GM23338 (cell line): ENCODE measurements around the gene SYNDIG1L. TPM values are rescaled to one million over a fixed set of nuclear protein-coding genes. Genes with fewer than 3 reads are reported as not detected.

ENCODE experiments used
- ATAC-seq: fragments of 200-7000 bp; cut with Tn5 transposase; 3 replicates; pipeline ENCODE4 v1.9.1; 2020
- DNase-seq: peaks from one replicate; pipeline ENCODE4 v3.0.0-alpha.2; 2015; ENCODE audit warnings: low spot score
- H2AFZ ChIP-seq: fragments of 200-600 bp; sonication (generic); 2 replicates; pipeline ENCODE4 v1.8.0; 2016; ENCODE audit warnings: antibody characterized with exemption, mild to moderate bottlenecking, moderate library complexity
- H3F3A ChIP-seq: fragments of 200-600 bp; sonication (generic); replicated peaks from 2 replicates; pipeline ENCODE4 v1.8.0; 2017; ENCODE audit warnings: antibody characterized with exemption, mixed run types, low read depth
- H3K27ac ChIP-seq: fragments of 200-600 bp; sonication (generic); 2 replicates; pipeline ENCODE4 v1.6.1; 2016; ENCODE audit warnings: low read depth
- H3K27me3 ChIP-seq: fragments of 200-600 bp; sonication (generic); 2 replicates; pipeline ENCODE4 v1.8.0; 2016; ENCODE audit warnings: mild to moderate bottlenecking, mixed run types, moderate library complexity; ENCODE audit not compliant: insufficient read depth
- H3K36me3 ChIP-seq: fragments of 200-600 bp; sonication (generic); 2 replicates; pipeline ENCODE4 v1.8.0; 2016; ENCODE audit warnings: mild to moderate bottlenecking; ENCODE audit not compliant: insufficient read depth
- H3K4me1 ChIP-seq: fragments of 200-600 bp; sonication (generic); 2 replicates; pipeline ENCODE4 v1.8.0; 2016; ENCODE audit warnings: mild to moderate bottlenecking, moderate library complexity; ENCODE audit not compliant: insufficient read depth
- H3K4me2 ChIP-seq: fragments of 200-600 bp; sonication (generic); 2 replicates; pipeline ENCODE4 v1.7.1; 2017; ENCODE audit warnings: mixed run types
- H3K4me3 ChIP-seq: fragments of 200-600 bp; sonication (generic); 2 replicates; pipeline ENCODE4 v1.6.1; 2016; ENCODE audit warnings: mixed run types
- H3K79me2 ChIP-seq: fragments of 200-600 bp; sonication (generic); replicated peaks from 2 replicates; pipeline ENCODE4 v1.8.0; 2017; ENCODE audit warnings: mild to moderate bottlenecking; ENCODE audit not compliant: insufficient read depth
- H3K9me2 ChIP-seq: fragments of 200-600 bp; sonication (generic); 2 replicates; pipeline ENCODE4 v1.8.0; 2017; ENCODE audit not compliant: insufficient read depth
- H4K20me1 ChIP-seq: fragments of 200-600 bp; sonication (generic); replicated peaks from 2 replicates; pipeline ENCODE4 v1.8.0; 2017; ENCODE audit warnings: mild to moderate bottlenecking; ENCODE audit not compliant: insufficient read depth
- H3K27ac Mint-ChIP-seq: 2 replicates; pipeline ENCODE4 v1.8.0; 2020; ENCODE audit warnings: inconsistent platforms, mild to moderate bottlenecking, moderate library complexity, mixed read lengths
- H3K27me3 Mint-ChIP-seq: 3 replicates; pipeline ENCODE4 v1.8.0; 2022; ENCODE audit warnings: low read depth, mild to moderate bottlenecking, moderate library complexity, mixed read lengths, inconsistent platforms; ENCODE audit not compliant: insufficient read depth, poor library complexity
- H3K36me3 Mint-ChIP-seq: 3 replicates; pipeline ENCODE4 v1.8.0; 2021; ENCODE audit warnings: low read depth, mild to moderate bottlenecking, inconsistent platforms, moderate library complexity, mixed read lengths
- H3K4me1 Mint-ChIP-seq: 3 replicates; pipeline ENCODE4 v1.8.0; 2020; ENCODE audit warnings: mild to moderate bottlenecking, inconsistent platforms, mixed read lengths
- H3K4me3 Mint-ChIP-seq: 3 replicates; pipeline ENCODE4 v1.8.0; 2021; ENCODE audit warnings: moderate library complexity, mild to moderate bottlenecking, inconsistent platforms, mixed read lengths
- H3K9me3 Mint-ChIP-seq: 3 replicates; pipeline ENCODE4 v1.8.0; 2020; ENCODE audit warnings: moderate library complexity, mild to moderate bottlenecking, inconsistent platforms, mixed read lengths
- CTCF ChIP-seq, 2 experiments: fragments of 200-600 bp in 1 of 2; sonication (generic) in 1 of 2; conservative IDR thresholded peaks; 2 replicates each; pipeline versions ENCODE4 v1.5.1 to v1.6.1; 2016 to 2017; ENCODE audit warnings: antibody characterized with exemption in 2 of 2, low read depth in 2 of 2, mild to moderate bottlenecking in 2 of 2, moderate library complexity in 1 of 2
- EZH2phosphoT487 ChIP-seq: fragments of 200-600 bp; sonication (generic); IDR thresholded peaks from one replicate; pipeline ENCODE4 v1.8.1; 2018; ENCODE audit warnings: antibody characterized with exemption; ENCODE audit not compliant: unreplicated experiment
- JUNB ChIP-seq: IDR thresholded peaks from one replicate; pipeline ENCODE4 v1.6.1; 2016; ENCODE audit warnings: antibody characterized with exemption; ENCODE audit not compliant: unreplicated experiment
- NANOG ChIP-seq: IDR thresholded peaks from 2 replicates; pipeline ENCODE4 v1.6.1; 2016; ENCODE audit warnings: antibody characterized with exemption, borderline replicate concordance
- POLR2AphosphoS5 ChIP-seq: IDR thresholded peaks from 2 replicates; pipeline ENCODE4 v1.6.1; 2016; ENCODE audit warnings: antibody characterized with exemption, low read depth
- STAT1 ChIP-seq: IDR thresholded peaks from one replicate; pipeline ENCODE4 v1.6.1; 2016; ENCODE audit warnings: antibody characterized with exemption; ENCODE audit not compliant: unreplicated experiment
- ZNF114 ChIP-seq: fragments of 250-450 bp; sonication (Bioruptor Pico); IDR thresholded peaks from 2 replicates; pipeline ENCODE4 v1.5.0; 2020; ENCODE audit warnings: mild to moderate bottlenecking, moderate library complexity
- ZNF331 ChIP-seq: fragments of 250-450 bp; sonication (Bioruptor Pico); IDR thresholded peaks from 2 replicates; pipeline ENCODE4 v1.5.0; 2020; ENCODE audit warnings: low read depth, mild to moderate bottlenecking, moderate library complexity
- polyA plus RNA-seq: library from polyadenylated mRNA; unstranded; fragments of >200 nt; fragmentation: Nextera tagmentation; extraction: Ambion mirVana; gene quantifications from 2 replicates; pipeline ENCODE4 v1.2.1, GENCODE V29; 2016
- total RNA-seq: library from RNA; depleted of rRNA; stranded (reverse); fragments of >200 nt; shearing (Covaris generic); gene quantifications from 2 replicates; pipeline ENCODE4 v1.2.3, GENCODE V29; 2014

SYNDIG1L gene
- total and polyA plus RNA-seq, 2 experiments from 2014 or later = 0.65 to 2.1 TPM

DNA sequence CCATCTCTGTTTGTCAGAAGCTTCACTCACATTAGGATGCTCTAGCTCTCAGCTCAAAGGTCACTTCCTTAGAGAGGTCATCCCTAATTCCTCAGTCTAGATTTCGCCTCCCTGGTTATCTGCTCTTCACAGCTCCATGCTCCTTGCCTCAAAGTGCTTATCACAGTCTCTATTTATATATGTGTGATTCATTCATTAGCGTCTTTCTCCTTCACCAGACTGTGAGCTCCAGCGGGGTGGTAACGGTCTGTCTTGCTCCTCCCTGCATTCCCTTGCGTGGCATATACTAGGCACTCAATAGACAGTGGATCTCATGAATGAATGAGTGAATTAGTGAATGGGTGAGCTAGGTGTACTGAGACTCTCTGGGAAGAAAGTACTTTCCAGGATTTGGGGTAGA is 6.9 kb downstream of the SYNDIG1L start:
- no peaks in the 10 kb centered on the region for H4K20me1 ChIP-seq
- Mint-ChIP-seq H3K9me3 (no peaks in the 10 kb centered on the region), H3K4me1 (peaks cover 32% of the 10 kb centered on the region), H3K36me3 (no peaks in the 10 kb centered on the region), H3K27me3 (peaks cover 5% of the 10 kb centered on the region), H3K4me3 (no peak overlapping the region), H3K27ac (no peak overlapping the region)
- no peaks in the 10 kb centered on the region for H3F3A ChIP-seq
- H3K4me3 ChIP-seq = no peak overlapping the region
- H3K4me2 ChIP-seq = no peak overlapping the region
- peaks cover 20% of the 10 kb centered on the region for H3K4me1 ChIP-seq
- no peaks in the 10 kb centered on the region for H3K79me2 ChIP-seq
- no peak overlapping the region for H2AFZ ChIP-seq
- no peak for ATAC-seq
- no peaks in the 10 kb centered on the region for H3K9me2 ChIP-seq
- DNase-seq = no peak
- no peaks in the 10 kb centered on the region for H3K27me3 ChIP-seq
- H3K36me3 ChIP-seq = no peaks in the 10 kb centered on the region
- no peak for TF ChIP-seq POLR2AphosphoS5
- no peak for TF ChIP-seq CTCF (conservative IDR thresholded peaks at IDR 0.05; ENCODE audit: low read depth in 2 of 2)
- TF ChIP-seq STAT1 = no peak
- no peak for TF ChIP-seq NANOG
- H3K27ac ChIP-seq = no peak overlapping the region

DNA sequence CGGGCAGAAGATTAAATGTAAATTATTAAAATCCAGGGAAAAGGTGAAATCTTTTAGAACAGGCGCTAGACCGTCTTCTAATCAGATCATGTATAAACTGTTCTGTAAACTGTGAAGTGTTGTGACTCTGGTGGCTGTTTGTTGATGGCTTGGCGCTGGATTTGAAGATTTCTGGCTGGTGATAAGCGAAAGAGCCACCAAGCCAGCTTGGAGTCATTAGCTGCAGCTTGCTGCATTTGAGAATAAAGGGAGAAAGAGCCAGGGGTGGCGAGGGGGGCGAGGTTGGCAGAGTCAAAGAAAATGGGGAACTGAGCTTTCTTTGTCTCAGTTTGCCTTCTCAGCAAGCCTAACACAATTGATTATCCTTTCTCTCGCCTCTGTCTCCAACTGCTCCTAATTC is 8.0 kb downstream of the SYNDIG1L start:
- Histone ChIP-seq H3K36me3 (no peaks in the 10 kb centered on the region), H4K20me1 (no peaks in the 10 kb centered on the region), H3K27me3 (no peaks in the 10 kb centered on the region), H3K9me2 (no peaks in the 10 kb centered on the region), H3K27ac (no peak overlapping the region; the same call in 1 of the 2 replicates), H3K4me1 (peaks cover 26% of the 10 kb centered on the region), H3K4me2 (no peak overlapping the region), H3K79me2 (no peaks in the 10 kb centered on the region), H3F3A (no peaks in the 10 kb centered on the region), H3K4me3 (no peak overlapping the region), H2AFZ (no peak overlapping the region)
- Mint-ChIP-seq H3K9me3 (no peaks in the 10 kb centered on the region), H3K27me3 (peaks cover 10% of the 10 kb centered on the region), H3K4me1 (peaks cover 42% of the 10 kb centered on the region), H3K36me3 (no peaks in the 10 kb centered on the region), H3K27ac (no peak overlapping the region), H3K4me3 (no peak overlapping the region)
- TF ChIP-seq ZNF331 (CRISPR knock-in tag) = no peak
- TF ChIP-seq JUNB = no peak
- DNase-seq = no peak
- ATAC-seq = no peak

GRCh38 chr14:74417611-74418010 is 8.4 kb downstream of the SYNDIG1L start:
- Histone ChIP-seq H3K9me2 (no peaks in the 10 kb centered on the region), H3K27ac (no peak overlapping the region; the same call in 1 of the 2 replicates), H3K4me1 (peaks cover 26% of the 10 kb centered on the region), H3K36me3 (no peaks in the 10 kb centered on the region), H2AFZ (no peak overlapping the region), H3K79me2 (no peaks in the 10 kb centered on the region), H3K4me2 (no peak overlapping the region), H3K27me3 (no peaks in the 10 kb centered on the region), H4K20me1 (no peaks in the 10 kb centered on the region), H3F3A (no peaks in the 10 kb centered on the region), H3K4me3 (no peak overlapping the region)
- ATAC-seq = no peak
- H3K4me3 Mint-ChIP-seq = no peak overlapping the region
- TF ChIP-seq POLR2AphosphoS5 (no peak), ZNF331 (CRISPR knock-in tag) (no peak), EZH2phosphoT487 (no peak), ZNF114 (CRISPR knock-in tag) (no peak)
- H3K36me3 Mint-ChIP-seq = no peaks in the 10 kb centered on the region
- no peak for DNase-seq
- peaks cover 39% of the 10 kb centered on the region for H3K4me1 Mint-ChIP-seq
- peaks cover 10% of the 10 kb centered on the region for H3K27me3 Mint-ChIP-seq
- H3K9me3 Mint-ChIP-seq = no peaks in the 10 kb centered on the region
- H3K27ac Mint-ChIP-seq = no peak overlapping the region
